ENCODE data around the gene ITGA3.

- TF ChIP-seq POLR2A (IDR thresholded peaks at IDR 0.05; ENCODE audit: low read depth, low read length) (no peak), POLR2AphosphoS5 (IDR thresholded peaks at IDR 0.05; ENCODE audit: low read depth, low read length) (0 out of 2 replicates have a peak, but pooled peaks have one; percentile 35)
These were observed 78.5 kb downstream of the ITGA3 start for GRCh38 chr17:50134206-50135110.

Measured in GM12891 (cell line).